GM10266 (cell line): Measurements from ENCODE around the gene WNK2.

Source experiments
- DNase-seq: peaks from one replicate; pipeline ENCODE4 v3.0.0; 2012; ENCODE audit errors: extremely low spot score
- TF ChIP-seq, protein P1 (sequence below): IDR thresholded peaks from 2 replicates; pipeline ENCODE4 v1.5.1; 2012; ENCODE audit warnings: mild to moderate bottlenecking, low read depth; ENCODE audit not compliant: control insufficient read depth, insufficient read depth; ENCODE audit errors: missing control alignments

Gene WNK2

DNA sequence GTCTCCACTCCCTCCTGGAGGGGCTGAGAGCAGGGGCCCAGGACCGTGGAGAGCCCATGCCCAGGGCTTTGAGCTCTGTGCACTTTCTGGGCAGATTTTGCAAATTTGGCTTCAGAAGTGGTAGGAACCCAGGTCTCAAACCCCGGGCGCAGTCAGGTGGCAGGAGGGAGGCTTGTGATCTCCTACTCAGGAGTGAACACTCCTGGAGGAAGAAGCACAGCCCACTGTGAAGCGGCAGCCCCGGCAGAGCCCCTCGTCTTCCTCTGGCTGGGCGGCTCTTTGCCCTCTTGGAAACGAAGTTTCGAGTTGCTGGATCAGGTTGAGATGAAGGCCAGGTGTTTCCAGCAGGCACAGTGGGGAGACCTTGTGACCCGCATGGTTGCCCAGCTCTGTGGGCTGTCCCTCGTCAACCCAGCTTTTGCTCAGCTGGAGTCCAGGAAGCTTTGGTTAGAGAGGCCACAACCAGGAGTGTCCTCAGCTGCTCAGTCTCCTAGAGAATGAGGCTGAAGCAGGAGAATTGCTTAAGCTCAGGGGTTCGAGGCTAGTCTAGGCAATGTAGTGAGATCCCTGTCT lies 48.5 kb downstream of the WNK2 start:
- TF ChIP-seq, protein P1, sequence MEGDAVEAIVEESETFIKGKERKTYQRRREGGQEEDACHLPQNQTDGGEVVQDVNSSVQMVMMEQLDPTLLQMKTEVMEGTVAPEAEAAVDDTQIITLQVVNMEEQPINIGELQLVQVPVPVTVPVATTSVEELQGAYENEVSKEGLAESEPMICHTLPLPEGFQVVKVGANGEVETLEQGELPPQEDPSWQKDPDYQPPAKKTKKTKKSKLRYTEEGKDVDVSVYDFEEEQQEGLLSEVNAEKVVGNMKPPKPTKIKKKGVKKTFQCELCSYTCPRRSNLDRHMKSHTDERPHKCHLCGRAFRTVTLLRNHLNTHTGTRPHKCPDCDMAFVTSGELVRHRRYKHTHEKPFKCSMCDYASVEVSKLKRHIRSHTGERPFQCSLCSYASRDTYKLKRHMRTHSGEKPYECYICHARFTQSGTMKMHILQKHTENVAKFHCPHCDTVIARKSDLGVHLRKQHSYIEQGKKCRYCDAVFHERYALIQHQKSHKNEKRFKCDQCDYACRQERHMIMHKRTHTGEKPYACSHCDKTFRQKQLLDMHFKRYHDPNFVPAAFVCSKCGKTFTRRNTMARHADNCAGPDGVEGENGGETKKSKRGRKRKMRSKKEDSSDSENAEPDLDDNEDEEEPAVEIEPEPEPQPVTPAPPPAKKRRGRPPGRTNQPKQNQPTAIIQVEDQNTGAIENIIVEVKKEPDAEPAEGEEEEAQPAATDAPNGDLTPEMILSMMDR, result no peak

GRCh38 chr9:93233033-93233432 lies 49.1 kb downstream of the WNK2 start:
- TF ChIP-seq, protein P1, result no peak

More for the DNA sequence above, 48.5 kb downstream of the WNK2 start:
- no peak for DNase-seq

DNA sequence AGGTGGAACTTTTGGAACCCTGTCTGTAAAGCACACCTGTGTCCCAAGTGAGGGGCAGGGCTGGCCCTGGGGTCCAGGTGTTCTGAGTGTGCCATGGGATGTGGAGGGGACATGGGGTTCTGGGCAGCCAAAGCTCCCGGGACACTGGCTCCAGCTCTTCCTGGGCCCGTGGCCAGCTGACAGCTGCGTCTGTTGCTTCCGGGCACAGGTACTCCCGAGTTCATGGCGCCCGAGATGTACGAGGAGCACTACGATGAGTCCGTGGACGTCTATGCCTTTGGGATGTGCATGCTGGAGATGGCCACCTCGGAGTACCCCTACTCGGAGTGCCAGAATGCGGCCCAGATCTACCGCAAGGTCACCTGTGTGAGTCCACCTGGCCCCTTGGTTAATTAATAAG lies 50.7 kb downstream of the WNK2 start:
- no peak for DNase-seq
- TF ChIP-seq, protein P1, result no peak

More at GRCh38 chr9:93233033-93233432, 49.1 kb downstream of the WNK2 start:
- DNase-seq, result no peak

DNA sequence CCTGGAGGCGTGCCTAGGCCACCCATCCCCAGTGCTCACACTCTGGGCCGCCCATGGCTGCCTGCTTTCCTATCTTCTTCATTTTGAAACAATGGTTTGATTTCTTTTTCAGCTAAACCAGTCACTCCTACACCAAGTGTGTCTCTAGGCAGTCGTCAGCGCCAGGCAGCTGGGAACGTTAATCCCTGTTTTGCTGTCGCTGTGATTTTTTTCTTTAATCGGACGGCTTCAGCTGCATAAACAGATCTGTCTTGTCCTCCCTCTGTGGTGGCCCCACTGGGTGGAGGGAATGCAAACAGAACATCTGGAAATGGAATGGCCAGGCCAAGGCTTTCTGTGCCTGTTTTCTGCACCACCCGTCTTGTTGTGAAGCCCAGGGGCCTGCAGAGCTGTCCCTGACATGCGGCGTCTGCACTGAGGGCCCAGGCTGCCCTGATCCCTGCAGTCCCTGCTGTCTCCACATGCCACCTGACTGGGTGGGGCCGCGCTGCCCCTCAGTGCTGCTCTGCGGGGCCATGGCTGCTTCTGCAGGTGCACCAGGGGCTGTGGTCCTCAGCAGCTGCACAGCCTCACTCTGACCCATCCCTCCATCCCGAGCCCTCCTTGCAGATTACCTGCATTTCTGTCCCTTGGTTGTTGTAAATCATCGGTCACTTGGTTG lies 51.5 kb downstream of the WNK2 start:
- TF ChIP-seq, protein P1, result no peak
- no peak for DNase-seq

DNA sequence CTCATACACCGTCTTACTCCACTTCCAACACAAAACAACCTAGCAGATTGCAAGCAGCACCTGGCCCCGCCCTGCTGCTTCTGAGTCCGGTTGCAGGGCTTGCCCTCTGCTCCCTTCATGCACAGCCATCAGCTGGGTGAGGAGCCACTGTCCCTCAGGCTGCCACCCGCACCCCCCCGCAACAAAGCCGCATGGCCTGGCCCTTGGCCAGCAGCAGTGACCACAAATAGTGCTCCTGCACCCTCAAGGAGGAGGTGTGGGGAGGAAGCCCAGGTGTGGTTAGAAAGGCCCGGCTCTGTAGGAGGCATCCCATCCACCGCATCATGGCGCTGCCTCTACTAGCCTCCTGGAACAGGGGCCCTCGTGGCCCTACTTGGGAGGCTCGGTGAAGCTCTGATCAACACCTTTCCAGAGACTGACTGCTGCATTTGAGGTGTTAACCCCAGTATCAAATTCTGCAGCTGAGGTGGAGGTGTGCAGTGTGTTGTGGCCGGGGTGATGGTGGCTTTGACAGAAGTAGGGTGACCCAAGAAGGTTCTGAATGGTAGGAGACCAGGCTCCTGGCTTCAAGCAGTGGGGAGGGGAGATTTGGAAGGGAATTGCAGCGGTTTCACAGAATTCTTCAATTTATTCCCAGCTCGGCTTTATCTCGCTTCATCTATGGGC lies 52.7 kb downstream of the WNK2 start:
- TF ChIP-seq, protein P1, result no peak

DNA sequence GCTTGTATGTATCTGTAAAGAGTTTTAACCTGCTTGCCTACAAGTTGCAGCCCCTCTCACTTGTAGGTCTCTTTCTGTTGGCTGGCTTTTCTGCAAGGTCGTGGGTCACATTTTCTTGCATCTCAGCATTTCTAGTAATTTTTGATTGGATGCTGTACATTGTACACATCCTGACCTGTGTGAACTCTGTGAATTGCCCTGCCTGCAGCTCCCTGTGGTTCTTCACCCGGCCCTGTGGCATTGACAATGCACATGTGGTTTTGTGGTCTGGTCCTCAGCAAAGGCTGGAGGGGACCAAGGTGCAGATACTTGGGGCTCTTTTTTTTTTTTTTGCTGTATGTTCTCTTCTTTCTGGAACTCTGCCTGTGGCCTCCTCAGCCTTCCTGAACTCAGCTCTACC lies 53.6 kb downstream of the WNK2 start:
- no peak for DNase-seq

More for the DNA sequence above, 52.7 kb downstream of the WNK2 start:
- no peak for DNase-seq

More for the DNA sequence above, 53.6 kb downstream of the WNK2 start:
- TF ChIP-seq, protein P1, result no peak
